ENCODE measurements around the gene CA6.

- TF ChIP-seq FOXA1 (IDR thresholded peaks at IDR 0.05) (no peak), FOXM1 (IDR thresholded peaks at IDR 0.05; ENCODE audit: borderline replicate concordance) (no peak), BHLHE40 (IDR thresholded peaks at IDR 0.05; ENCODE audit: borderline replicate concordance) (no peak), CTBP1 (IDR thresholded peaks at IDR 0.05; ENCODE audit: borderline replicate concordance) (no peak), HDGF (IDR thresholded peaks at IDR 0.05; ENCODE audit: borderline replicate concordance) (no peak), PKNOX1 (IDR thresholded peaks at IDR 0.05) (no peak), L3MBTL2 (conservative IDR thresholded peaks at IDR 0.05) (no peak), SUZ12 (IDR thresholded peaks at IDR 0.05) (no peak)
Observed at GRCh38 chr1:8992936-8993687, 47.4 kb downstream of the CA6 start.
